GM20431 (cell line): ENCODE measurements around the gene YDJC.
"Not testable (repeated sequence)": the region's sequence is repeated elsewhere in the genome, so short reads cannot be mapped to it uniquely, and the experiment has no call there.

ENCODE experiments used
- in situ Hi-C: fragments of 300-500 bp; cut with MseI, MboI; formaldehyde crosslinking; loops from one replicate; pipeline ENCODE4 v1.15.0; 2020; ENCODE audit warnings: low sequenced_read_pairs; ENCODE audit not compliant: unreplicated experiment

YDJC gene

GRCh38 chr22:21582801-21583740 is 46.8 kb downstream of the YDJC start:
- in situ Hi-C loops = no loop called here

- in situ Hi-C loops = not testable (repeated sequence)
Measured at GRCh38 chr22:21581009-21581713, 48.7 kb downstream of the YDJC start.

GRCh38 chr22:21580623-21581007 is 49.2 kb downstream of the YDJC start:
- in situ Hi-C loops = not testable (repeated sequence)

- in situ Hi-C loops = no loop called here
Measured at GRCh38 chr22:21579474-21579851, 50.4 kb downstream of the YDJC start.
